EL (cell line): ENCODE results near the gene C1QTNF8.

ENCODE experiments used
- DNase-seq: peaks from one replicate; pipeline ENCODE4 v3.0.0-alpha.2; 2016

The C1QTNF8 gene

DNA sequence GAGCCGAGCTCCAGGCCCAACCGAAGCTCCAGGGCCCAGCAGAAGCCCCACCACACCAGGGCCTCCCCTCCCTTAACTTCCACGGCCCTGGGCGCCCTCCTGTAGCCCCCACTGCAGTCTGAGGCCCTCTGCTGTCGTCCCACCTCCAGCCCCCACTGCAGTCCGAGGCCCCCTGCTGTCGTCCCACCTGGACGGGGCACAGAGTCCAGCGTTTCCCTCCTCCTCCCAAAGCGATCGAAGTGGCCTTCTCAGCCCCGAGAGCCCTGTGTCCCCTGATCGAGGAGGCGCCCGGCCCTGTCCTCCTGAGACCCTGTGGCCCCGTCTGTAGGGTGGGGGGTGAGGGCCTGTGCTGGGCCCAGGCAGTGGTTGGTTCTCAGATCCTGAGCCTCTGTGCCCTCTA, 31.1 kb upstream of the C1QTNF8 start:
- DNase-seq = no peak

DNA sequence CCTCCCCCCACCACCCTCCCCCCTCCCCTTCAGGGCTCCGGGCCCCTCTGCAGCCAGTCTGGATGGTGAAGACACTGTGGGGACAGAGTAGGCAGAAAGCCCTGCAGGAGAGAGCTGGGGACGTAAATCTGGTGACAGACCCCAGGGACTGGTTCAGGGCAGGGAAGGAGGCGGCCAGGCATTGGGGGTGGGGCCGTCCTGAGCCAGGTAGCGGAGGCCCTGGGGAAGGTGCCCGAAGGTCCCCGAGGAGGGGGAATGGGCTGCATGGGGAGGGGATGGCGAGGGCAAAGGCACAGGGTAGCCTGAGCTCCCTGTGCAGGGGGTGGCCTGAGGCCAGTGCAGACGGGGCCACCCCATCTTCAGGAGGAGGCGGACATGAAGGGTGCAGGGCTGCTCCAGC, 30.5 kb upstream of the C1QTNF8 start:
- no peak for DNase-seq

- no peak for DNase-seq
Measured at GRCh38 chr16:1126044-1126443, 30.0 kb upstream of the C1QTNF8 start.

DNA sequence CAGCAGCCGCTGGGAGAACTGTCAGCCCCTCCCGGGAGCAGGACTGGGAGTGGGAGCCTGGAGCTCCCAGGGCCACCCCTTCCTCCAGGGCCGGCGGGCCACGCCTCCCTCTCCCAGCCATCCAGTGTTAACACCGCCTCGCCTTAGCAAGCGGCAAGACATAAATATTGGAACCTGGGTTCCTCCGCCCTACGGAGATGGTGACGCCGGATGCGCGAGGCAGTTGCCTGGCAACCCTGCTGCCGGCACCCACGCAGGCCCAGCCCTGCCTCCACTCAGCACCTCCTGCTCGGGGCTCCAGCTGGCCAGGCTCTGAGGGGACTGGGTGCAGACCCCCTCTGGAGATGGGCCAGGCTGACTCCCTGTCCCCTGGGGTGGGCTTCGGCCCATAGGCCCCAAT, 29.4 kb upstream of the C1QTNF8 start:
- DNase-seq = peak; percentile 31

GRCh38 chr16:1124795-1125194, 28.8 kb upstream of the C1QTNF8 start:
- DNase-seq = no peak

- DNase-seq = no peak
Measured at GRCh38 chr16:1124291-1124690, 28.2 kb upstream of the C1QTNF8 start.

- DNase-seq = no peak
Measured at GRCh38 chr16:1123525-1124230, 27.6 kb upstream of the C1QTNF8 start.

- DNase-seq = no peak
Measured at GRCh38 chr16:1122398-1122765, 26.3 kb upstream of the C1QTNF8 start.

DNA sequence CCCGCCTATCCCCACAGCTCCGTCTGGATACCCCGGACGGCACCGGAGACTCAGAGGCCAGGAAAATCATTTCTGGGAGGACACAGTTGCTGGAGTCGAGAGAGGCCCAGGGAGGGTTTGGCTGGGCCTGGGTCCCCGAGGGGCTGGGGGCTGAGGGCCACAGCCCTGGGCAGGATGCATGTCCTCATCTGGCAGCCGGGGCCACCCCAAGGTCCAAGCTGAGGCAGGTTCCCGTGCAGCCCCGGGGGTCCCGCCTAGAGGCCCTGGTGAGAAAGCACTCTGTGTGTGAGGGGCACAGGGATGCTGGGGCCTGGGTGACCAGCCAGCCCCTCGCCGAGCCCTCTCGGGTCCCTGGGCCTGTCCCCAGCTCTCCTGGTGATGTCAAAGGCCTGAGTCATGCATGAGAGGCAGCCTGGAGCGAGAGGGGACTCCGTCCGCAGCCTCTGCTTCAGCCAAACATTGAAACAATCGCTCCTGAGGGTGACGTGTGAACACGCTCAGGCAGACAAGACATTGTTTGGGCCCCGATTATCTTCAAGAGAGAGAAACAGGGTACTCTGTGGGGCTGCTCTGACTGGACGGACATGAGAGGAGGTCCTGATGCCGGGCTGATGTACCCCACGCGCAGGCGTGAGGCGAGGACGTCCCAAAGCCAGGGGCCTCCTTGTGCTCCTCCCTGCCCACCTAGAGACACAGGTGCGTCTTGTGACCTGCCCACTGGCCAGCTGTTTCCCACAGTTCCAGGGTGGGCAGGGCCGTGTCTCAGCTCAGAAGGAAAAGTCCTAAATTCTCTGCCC, 25.8 kb upstream of the C1QTNF8 start:
- no peak for DNase-seq

- DNase-seq = no peak
Measured at GRCh38 chr16:1121009-1121408, 25.0 kb upstream of the C1QTNF8 start.

GRCh38 chr16:1120577-1120941, 24.5 kb upstream of the C1QTNF8 start:
- no peak for DNase-seq

GRCh38 chr16:1119766-1120576, 23.9 kb upstream of the C1QTNF8 start:
- DNase-seq = no peak

DNA sequence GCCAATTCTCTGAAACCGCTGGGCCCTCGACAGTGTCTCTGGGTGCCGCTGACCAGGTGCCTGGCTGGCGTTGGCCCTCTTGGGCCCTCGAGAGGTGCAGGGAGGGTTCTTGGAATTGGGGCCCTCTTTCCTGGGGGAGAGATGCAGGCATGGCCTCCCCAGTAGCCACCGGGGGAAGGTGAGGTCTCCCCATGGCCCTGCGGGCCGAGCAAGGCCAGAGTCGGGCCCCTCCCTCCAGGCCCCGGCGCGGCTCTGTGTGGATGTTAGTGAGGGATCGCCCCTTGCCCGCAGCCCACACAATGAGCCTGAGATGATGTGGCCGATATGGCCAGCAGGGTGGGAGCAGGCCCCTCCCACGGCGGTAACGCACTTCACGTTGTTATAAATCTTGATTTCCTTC, 23.1 kb upstream of the C1QTNF8 start:
- DNase-seq = no peak

- no peak for DNase-seq
Measured at GRCh38 chr16:1117926-1118325, 21.9 kb upstream of the C1QTNF8 start.

GRCh38 chr16:1117176-1117900, 21.3 kb upstream of the C1QTNF8 start:
- DNase-seq = no peak

GRCh38 chr16:1116693-1117077, 20.6 kb upstream of the C1QTNF8 start:
- DNase-seq = no peak

DNA sequence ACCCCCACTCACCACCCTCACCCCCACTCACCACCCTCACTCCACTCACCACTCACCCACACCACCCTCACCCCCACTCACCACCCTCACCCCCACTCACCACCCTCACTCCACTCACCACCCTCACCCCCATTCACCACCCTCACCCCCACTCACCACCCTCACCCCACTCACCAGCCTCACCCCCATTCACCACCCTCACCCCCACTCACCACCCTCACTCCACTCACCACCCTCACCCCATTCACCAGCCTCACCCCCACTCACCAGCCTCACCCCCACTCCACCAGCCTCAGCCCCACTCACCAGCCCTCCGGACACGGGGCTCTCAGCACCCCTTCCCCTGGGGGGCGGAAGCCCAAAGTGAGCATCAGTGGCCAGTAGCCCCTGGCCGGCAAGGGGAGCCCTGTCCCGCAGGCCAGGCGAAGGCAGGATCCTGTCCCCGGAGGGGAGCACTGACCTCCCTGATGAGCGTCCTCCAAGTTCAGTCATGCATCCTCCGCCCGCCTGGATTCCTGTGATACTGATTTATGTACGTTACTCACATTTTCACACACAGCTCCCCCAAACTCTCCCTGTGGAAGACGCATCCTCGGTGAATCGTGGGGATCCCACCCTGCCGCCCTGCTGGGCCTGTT, 18.0 kb upstream of the C1QTNF8 start:
- no peak for DNase-seq

DNA sequence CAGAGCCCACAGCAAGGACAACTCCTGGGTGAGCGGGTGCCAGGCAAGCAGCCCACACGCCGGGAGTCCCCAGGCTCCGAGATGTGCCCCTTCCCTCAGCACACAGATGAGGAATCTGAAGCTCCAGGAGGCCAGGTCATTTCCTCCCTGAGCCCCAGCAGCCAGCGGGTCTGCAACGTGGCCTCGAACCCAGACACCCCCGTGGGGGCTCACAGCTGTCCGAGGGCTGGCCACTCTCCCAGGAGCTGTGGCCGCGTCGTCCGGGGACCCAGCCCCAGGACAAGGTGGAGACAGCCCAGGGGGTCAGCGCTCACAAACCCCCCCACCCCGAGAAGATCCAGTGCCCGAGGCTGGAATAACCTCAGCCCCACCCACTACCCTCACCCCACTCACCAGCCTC, 17.4 kb upstream of the C1QTNF8 start:
- no peak for DNase-seq

- no peak for DNase-seq
Measured at GRCh38 chr16:1112506-1113184, 16.6 kb upstream of the C1QTNF8 start.

GRCh38 chr16:1109648-1110047, 13.6 kb upstream of the C1QTNF8 start:
- DNase-seq = no peak

GRCh38 chr16:1108299-1109252, 12.5 kb upstream of the C1QTNF8 start:
- DNase-seq = no peak
